ENCODE results near the gene MYO18B.
"Not testable (repeated sequence)": the region's sequence is repeated elsewhere in the genome, so short reads cannot be mapped to it uniquely, and the experiment has no call there.

The MYO18B gene

DNA sequence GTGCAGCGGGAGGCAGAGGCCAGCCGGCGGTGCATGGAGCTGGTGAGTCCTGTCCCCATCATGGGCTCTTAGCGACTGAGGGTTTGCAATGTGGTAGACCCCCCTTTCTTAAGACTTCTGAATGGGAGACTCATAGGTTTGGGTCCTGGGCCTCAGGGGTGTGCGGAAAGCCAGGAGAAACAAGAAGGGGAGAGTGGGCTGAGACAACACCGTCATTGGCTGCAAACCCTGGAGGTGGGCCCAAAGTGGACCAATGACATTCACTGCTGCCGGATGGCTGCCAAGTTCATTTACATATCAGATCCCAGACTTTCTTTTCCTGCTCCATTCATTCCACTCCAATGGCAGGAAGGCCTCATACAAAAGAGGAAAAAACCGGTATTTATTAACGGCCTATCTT is 213.3 kb downstream of the MYO18B start:
- DNase-seq, result no peak

DNA sequence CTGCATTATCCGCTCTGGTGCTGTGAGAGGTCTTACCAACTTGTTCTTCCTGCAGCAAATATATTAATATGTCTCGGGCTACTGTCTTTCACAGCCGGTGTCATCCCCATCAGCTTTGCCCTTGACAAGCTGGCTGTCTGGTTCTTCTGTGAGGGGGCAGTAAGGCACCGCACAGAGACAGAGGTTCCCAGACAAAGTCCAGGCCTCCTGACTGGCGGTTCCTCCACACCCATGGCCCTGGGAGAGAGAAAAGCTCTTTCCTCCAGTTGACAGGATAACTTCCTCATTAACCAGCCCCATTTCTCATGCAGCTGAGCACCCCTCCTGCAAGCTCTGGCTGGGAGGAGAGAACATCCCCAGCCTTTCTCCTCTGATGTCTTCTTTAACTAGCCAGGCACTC is 214.8 kb downstream of the MYO18B start:
- DNase-seq, result no peak

DNA sequence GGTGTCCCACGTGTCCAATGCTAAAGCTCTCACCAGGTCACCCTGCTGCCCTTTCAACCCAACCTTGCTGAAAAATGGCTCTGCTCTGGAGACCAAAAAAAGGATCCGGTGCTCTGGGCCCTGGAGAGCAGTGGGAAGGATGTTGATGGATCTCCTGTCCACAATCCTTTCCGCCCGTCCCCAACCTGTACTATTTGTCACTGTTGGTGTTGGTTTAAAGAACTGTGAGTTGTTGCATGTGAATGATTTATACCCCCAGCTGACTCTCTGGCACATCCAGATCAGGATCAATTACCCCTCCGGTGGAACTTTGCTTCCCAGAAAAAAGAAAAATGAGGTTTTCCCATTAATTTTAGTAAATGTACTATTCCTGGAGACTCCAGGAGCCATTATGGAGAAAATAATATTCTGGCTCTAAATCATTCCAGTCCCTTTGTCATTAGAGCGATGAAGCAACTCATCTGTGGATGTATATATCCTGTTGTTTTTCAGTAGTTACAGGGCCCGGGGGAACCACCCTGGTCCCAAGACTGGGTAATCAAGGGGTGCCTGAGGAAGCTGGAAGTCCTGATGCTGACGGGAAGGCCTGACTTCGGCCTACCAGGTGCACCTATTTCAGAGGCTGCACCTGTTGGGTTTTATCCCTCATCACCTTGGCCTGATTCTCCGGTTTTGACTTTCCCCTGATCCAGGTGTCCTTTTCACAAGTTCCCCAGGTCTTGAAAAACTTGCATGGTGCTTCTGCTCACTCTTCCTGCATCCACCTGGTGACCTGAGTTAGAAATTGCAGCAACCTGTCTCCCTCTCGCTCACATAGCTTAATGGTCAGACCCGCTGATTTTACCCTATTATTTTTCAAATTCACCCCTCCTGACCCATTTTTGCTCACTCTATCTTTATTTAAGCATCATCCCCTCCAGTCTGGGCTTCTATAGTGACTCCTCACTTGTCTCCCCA is 218.1 kb downstream of the MYO18B start:
- DNase-seq, result no peak

DNA sequence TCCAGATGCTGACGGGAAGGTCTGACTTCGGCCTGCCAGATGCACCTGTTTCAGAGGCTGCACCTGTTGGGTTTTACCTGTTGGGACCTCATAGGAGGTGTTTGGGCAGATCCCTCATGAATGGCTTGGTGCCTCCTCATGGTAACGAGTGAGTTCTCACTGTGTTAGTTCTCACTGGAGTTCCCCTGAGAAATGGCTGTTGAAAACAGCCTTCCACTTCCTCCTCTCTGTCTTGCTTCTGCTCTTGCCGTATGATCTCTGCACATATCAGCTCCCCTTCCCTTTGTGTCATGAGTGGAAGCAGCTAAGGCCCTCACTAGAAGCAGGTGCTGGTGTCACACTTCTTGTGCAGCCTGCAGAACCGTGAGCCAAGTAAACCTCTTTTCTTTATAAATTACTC is 219.7 kb downstream of the MYO18B start:
- DNase-seq, result no peak

DNA sequence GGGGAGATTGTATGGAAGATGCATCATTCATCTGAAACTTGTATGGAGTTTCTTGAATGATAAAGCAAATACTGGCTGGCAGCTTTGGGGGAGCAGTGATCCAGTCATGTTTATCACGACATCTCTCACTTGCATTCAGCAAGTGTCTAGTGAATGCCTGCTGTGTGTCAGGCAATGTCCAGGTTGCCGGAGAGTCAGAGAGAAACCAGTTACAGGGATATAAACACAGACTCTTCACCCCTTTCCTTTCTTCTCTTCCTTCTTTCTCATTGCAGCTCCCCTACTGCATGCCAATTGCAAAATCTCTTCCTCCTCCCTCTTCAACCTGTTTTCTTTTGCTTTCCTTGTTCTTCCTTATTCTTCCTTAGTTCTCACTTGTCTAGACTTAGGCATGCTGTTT is 220.7 kb downstream of the MYO18B start:
- DNase-seq, result no peak

DNA sequence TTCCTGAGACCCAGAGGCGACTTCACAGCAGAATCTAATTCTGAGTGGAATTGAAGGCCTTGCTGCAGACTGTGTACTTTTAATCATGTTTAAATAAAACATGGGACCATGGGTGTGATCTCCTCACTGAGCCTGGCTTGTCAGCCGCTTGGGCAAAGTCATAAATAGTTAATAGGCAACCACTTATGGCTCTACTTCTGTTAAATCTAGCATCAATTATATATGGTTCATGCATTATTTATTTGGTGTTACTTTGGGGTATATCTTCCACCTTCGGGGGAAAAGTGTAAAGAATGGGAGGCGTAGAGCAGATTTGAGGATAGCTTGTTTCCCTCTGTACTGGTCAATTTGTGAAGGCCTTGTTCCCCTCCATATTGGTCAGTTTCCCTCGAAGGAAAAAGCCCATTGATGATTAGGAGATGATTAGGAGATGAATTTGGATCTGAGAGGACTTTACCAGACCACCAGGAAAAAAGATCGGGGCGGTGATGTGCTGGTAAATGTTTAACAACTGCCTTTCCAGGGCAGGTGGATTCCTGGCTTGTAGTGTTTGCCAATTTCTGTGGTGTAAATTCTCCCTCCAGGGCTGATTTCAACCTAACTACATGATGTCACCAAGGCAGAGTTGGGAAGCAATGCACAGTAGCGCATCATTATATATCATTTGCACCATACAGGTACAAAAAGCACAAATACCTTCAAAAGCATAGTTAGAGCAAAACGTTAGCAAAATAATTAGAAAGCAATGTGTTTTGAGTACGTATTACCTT is 223.2 kb downstream of the MYO18B start:
- no peak for DNase-seq

DNA sequence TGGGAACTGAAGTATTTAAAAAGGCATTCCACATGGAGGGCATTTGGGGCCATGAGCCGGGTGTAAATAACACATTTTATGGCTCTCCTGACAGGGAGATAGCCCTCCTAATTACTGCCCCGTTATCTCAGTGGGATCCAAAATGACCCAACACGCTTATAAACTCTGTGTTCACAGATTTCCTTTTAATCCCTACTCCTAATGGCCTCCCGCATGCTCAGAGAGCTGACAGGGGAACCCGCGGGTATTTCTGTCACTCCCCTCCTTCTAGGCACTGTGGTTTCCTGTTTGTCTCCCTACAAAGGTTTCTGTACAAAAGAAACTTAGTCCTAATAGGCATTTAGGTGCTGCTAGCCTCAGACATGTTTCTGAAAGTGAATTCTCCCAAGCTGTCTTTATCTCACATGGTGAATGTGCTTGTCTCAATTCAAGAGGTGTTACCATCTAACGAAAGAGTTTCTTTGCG is 224.5 kb downstream of the MYO18B start:
- no peak for DNase-seq

DNA sequence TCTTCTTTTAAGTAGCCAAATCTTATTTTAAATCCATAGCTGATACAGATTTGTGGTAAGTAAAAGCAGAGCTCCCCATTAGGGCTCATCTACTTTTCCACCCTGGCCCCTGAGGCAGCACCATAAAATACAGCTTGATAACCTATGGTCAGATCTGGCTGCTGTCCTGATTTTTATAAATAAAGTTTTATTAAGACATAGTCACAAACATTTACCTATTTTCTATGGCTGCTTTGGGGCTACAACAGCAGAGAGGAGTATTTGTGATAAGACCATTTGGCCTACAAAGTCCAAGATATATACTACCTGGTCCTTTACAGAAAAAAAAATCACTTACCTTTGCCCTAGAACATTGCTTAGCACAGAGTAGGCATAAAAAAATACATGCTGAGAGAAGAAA is 227.3 kb downstream of the MYO18B start:
- DNase-seq, result no peak

DNA sequence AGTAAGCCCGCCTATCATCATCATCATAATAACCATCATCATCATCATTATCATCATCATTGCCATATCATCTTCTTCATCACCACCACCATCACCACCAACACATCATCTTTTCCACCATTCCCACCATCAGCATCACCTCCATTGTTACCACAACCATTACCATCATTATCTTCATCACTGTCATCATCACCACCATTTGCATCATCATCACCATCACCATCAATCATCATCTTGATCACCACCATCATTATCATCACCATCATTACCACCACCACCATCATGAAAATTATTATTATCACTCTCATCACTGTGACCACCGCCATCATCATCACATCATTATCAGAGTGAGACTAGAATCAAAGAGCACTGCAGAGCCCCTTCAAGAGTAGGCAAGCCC is 227.9 kb downstream of the MYO18B start:
- DNase-seq, result no peak

DNA sequence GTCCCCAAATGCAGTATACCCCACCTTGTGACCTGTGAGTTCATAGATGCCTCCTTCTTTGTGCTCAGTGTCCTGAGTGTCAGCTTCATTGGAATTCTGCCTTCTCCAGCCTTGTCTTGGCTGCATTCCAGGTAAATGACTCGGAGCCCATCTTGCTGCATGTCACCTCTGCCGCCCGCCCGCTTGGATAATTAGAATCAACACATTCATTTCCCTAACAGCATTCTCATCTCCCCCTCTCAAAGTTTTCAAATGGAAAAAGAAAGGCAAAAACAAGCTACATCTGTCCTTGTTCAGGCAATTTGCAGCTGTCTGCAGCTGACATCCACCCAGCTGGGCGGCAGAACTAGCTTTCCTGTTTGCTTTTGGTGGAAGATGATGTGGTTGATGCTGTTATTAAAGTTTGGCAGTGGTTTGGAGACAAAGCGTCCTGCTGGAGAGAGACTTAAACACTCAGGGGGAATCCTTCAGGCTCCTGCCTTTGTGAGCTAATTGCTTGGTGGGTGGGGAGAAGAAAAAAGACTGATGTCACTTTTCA is 228.5 kb downstream of the MYO18B start:
- peak; percentile 45 for DNase-seq

DNA sequence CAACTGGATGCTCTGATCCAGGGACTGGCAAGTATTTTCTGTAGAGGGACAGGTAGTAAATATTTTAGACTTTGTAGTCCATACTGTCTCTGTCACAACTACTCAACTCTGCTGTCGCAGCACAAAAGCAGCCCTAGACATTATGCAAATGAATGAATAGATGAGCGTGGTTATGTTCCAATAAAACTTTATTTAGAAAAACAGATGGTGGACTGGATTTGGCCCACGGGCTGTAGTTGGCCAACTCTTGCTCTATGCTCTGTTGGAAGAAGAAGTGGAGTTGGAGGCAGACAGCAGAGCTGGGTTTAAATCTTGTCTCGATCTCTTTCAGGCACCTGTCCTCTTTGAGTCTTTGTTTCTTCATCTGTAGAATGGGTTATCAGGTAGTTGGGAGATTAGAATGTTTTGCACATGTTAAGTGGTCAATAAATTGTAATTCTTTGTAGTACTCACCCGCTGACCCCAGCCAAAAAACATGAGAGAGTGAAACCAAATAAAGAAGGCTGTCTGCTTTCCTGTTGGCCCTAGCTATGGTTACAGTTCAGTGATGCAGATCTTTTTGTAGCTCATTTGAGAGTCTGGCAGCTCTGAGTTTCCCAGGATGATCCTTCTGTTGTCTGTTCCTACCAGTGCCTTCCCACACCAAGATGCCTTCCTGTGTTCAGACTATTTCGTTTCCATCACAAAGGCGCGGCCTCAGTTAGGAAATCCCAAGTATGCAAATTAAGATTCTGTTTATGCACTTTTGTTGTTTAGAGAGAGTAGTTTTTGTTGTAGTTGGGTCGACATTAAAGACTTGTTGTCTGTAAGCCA is 229.2 kb downstream of the MYO18B start:
- DNase-seq, result no peak

DNA sequence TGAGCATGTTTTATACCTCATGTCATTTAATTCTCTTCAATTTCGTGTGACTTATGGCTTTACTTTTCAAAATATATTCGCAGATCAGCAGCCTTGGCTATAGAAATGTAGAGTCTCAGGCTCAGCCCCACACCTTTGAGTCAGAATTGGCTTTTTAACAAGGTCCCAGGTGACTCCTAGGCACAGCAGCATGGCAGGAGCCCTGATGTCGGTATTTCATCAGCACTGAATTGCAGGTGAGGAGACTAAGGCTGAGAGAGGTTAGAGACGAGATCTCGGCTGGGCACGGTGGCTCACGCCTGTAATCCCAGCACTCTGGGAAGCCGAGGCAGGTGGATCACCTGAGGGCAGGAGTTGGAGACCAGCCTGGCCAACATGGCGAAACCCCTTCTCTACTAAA is 230.4 kb downstream of the MYO18B start:
- DNase-seq, result no peak

DNA sequence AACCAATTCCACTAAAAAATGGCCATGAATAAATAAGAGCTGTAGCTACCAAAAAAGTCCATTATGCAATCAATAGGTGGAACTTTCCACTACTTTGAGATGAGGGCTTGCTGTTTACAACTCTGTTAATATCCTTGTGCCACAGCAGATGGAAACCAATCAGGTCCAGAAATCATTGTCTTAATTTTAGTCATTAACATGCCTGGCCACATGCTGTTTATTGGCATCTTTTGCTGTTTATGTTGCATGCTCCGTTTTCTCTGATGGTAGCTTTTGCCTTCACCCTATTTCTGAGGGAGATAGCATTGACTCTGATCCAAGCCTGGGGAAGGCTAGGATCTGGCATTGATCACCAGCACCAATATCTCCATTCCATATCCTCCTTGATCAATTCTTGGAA is 234.4 kb downstream of the MYO18B start:
- DNase-seq, result no peak

DNA sequence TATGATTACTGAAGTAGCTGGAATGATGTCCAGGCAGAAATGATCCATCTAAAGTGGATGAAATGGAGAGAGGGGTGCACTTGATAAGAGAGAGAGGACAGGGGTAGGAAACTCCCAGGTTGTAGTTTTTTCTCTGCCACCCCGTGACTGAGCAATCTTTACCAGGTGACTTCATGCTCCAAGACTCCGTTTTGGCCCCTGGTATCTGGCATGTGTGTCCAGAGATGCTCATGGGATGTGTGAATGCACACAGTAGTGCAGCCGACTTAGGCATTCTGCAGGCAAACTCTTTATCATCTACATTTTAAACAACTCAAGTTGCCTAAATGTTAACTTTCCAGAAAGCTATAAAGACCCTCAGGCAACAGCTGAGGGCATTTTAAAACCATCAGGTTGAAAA is 238.0 kb downstream of the MYO18B start:
- DNase-seq, result no peak

DNA sequence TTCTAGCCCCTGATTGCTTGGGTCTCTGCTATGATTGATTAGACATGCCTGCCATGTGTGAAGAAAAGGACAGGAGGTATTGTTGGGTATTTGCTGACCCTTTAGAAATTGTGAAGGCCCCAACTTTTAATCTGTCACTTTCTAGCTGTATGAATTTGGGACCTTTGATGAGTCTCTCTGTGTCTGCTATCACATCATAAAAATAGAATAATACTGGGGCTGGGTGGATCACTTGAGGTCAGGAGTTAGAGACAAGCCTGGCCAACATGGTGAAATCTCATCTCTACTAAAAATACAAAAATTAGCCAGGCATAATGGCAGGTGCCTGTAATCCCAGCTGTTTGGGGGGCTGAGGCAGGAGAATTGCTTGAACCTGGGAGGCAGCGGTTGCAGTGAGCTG is 242.9 kb downstream of the MYO18B start:
- not testable (repeated sequence) for DNase-seq

DNA sequence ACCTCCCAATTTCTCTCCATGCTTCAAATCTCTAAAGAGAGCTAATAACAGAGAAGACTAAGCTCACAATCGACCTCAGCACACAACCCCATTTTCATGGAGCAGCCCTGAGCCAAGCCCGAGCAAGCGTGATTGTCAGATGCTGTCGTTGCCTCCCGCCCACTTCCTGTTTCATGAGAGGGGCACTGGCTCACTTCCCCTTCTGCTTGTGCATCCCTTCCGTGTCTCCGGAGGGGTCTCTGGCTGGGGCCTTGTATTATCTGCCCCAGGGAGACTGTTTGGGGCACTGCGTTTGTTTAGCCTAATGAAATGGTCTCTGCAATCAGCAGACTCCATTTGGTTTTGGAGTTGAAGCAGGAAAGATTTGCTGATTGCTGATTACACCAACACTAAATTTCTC is 246.0 kb downstream of the MYO18B start:
- no peak for DNase-seq

DNA sequence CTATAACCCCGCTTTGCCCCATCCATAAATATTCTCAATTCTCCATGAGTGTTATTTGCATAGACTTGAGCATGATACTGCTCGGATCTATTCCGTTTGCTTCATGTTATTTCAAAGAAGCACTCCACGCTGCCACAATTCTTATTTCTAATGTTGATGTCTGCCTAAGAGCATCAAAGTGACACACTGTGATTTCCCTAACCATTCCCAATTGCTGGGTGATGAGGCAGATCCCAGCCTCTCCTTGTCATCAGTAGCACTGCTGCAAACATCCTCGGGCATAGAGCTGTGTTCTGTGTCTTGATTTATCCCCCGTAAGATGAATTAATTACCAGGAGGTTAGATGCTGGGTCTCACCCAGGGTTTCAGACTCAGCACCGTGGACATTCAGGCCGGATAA is 249.0 kb downstream of the MYO18B start:
- DNase-seq, result no peak

DNA sequence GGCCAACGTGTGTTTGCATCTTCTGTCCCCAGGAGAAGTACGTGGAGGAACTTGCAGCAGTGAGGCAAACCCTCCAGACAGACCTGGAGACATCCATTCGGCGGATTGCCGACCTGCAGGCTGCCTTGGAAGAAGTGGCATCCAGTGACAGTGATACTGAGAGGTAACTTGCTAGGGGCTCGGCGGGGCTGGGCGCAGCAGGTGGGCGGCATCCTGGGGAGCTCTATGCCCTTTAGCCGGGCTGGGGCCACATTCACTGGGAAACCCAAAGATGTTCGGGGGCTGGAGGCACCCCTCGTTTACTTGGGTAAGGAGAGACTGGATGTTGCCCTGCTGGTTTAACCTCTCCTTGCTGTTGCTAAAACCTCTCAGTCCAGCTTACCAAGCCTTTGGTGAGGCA is 250.3 kb downstream of the MYO18B start:
- DNase-seq, result no peak

DNA sequence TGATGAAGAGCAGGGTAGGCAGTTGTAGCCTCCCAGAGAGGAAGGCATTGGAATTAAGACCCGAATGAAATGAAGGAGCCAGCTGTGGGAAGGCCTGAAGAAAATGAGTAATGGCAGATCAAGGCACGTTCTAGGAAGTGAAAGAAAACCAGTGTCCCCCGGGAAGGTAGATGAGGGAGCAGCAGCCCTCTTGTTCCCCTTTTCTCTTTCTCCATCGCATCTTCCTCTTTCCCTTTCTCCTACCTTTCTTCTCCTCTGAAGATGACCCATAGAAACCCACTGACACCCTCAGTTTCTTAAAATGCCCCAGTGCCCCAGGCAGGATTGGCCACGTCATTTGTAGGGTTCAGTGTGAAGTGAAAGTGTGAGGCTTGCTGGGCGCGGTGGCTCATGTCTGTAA is 254.7 kb downstream of the MYO18B start:
- DNase-seq, result no peak

DNA sequence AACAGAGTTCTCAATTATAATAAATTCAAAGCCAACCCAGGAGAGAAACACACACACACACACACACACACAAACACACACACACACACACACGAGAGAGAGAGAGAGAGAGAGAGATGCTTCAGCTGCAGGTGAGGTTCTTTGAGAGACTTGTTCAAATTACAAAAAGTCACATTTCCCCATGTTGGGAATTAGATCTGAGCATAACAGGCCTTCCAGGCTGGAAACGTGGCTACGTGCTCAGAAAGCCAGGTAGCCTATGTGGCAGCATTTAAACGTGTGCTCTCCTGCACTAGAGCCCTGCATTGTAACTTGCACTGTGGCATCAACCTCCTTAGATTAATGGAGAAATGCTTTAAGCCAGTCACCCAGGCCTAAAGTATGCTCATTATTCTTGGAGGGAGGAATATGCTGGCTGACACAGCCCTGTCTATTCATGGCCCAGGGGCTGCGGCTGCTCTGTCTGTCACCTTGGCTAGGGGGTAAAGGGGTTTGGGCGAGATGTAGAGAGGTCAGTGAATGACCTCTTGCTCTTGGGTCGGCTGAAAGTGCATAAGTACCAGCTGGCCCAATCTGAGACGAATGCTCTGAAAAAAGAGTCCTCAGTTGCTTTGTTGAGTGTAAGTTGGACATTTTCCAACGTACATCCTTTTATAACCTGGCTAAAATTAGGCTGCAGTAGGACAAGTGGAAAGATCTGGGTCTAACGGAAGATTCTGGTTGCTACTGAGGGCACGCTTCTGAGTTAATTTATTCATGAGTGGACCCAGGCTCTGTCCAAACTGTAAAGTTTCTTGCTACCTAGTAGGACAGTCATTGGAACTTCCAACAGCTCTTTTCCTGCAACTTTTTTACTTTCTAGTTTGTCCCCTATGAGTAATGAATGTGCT is 256.1 kb downstream of the MYO18B start:
- DNase-seq, result no peak

DNA sequence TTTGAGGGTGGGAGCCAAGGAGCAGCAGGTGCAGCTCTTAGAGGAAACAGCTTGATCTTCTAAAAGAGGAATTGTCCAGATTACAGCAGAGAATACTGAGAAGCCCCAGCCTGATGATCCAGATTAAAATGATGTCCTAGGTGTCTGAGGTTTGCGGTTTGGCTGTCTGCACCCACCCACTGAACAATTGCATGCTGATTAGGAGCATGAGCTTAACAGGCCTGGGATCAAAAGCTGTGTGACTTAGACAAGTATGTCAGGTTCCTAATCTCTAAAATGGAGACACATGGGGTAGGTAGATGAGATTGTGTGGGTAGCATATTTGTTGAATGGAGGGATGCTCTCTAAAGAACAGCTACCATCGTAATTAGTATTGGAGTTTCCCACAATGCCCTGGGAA is 260.5 kb downstream of the MYO18B start:
- DNase-seq, result no peak

DNA sequence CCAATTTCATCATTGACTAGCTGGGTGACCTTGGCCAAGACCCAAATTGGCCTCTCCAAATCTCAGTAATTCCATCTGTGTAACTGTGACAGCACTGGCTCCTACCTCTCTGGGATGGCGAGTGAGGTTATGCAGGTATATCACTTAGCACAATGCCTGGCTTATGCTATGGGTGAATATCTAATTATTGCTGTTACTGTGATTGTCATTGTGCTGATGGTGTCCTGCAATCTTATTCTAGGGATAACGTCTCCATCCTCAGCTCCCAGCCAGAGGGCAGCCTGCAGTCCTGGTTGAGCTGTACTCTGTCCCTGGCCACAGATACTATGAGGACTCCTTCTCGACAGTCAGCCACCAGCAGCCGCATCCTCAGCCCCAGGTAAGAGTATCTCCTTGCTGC is 262.5 kb downstream of the MYO18B start:
- no peak for DNase-seq
